ENCODE data around the gene KIF12. TPM values are rescaled to one million over a fixed set of nuclear protein-coding genes. Genes with fewer than 3 reads are reported as not detected.
"Not testable (repeated sequence)": the region's sequence is repeated elsewhere in the genome, so short reads cannot be mapped to it uniquely, and the experiment has no call there.

KIF12 gene
- total RNA-seq, 2 experiments from 2014 or later = not detected

- no peak for DNase-seq
- no peaks in the 10 kb centered on the region for H3K9me3 Mint-ChIP-seq
- no peaks in the 10 kb centered on the region for H3K36me3 Mint-ChIP-seq (ENCODE audit: low read depth)
- no peaks in the 10 kb centered on the region for H3K27me3 Mint-ChIP-seq
- intact Hi-C loops (cut with micrococcal nuclease) = no loop called here
- ChIA-PET POLR2A (no interaction called here), CTCF (interaction anchor here (1.1 kb wide), 1 partner anchor 156 kb away, joined by 4 read pairs; no protein-coding TSS in a partner anchor)
- H3K27ac Mint-ChIP-seq = no peak overlapping the region
- ATAC-seq = no peak
- H3K4me3 Mint-ChIP-seq = no peak overlapping the region
- no peaks in the 10 kb centered on the region for H3K4me1 Mint-ChIP-seq (ENCODE audit: low read depth)
- no peak for TF ChIP-seq CTCF (IDR thresholded peaks at IDR 0.05)
Observed at GRCh38 chr9:114134827-114135396, 35.8 kb upstream of the KIF12 start.

DNA sequence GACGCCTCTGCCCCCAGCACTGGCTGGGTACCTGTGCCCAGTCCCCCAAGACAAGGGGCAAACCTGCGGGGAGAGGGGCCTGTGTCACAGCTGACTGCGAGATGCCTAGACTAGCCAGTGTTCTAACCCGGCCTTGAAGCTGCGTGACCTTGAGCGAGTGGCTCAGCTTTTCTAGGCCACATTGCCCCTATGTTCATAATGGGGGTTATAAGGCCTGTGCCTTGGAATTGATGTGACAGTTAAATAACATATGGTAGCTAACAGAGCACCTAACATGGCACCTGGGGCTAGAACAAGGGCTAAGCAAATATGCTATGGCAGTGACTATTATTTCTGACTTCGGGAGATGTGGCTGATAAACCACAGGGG lies 33.4 kb upstream of the KIF12 start:
- Mint-ChIP-seq H3K27me3 (no peaks in the 10 kb centered on the region), H3K27ac (no peak overlapping the region), H3K4me1 (ENCODE audit: low read depth) (no peaks in the 10 kb centered on the region), H3K4me3 (no peak overlapping the region), H3K9me3 (no peaks in the 10 kb centered on the region), H3K36me3 (ENCODE audit: low read depth) (no peaks in the 10 kb centered on the region)
- ChIA-PET POLR2A (no interaction called here), CTCF (interaction anchor here (1.4 kb wide), 1 partner anchor 23 kb away, joined by 3 read pairs; the partner anchor contains the start of gene COL27A1)
- ATAC-seq = no peak
- TF ChIP-seq CTCF (IDR thresholded peaks at IDR 0.05) = no peak
- no peak for DNase-seq
- intact Hi-C loops (cut with micrococcal nuclease) = no loop called here

- ChIA-PET POLR2A (no interaction called here), CTCF (interaction anchor here (1.4 kb wide), 1 partner anchor 23 kb away, joined by 3 read pairs; the partner anchor contains the start of gene COL27A1)
- H3K27me3 Mint-ChIP-seq = peaks cover 3% of the 10 kb centered on the region
- H3K36me3 Mint-ChIP-seq (ENCODE audit: low read depth) = no peaks in the 10 kb centered on the region
- no peak overlapping the region for H3K4me3 Mint-ChIP-seq
- no peaks in the 10 kb centered on the region for H3K4me1 Mint-ChIP-seq (ENCODE audit: low read depth)
- ATAC-seq (no peak), DNase-seq (no peak)
- TF ChIP-seq CTCF (IDR thresholded peaks at IDR 0.05) = no peak
- H3K9me3 Mint-ChIP-seq = peaks cover 3% of the 10 kb centered on the region
- H3K27ac Mint-ChIP-seq = no peak overlapping the region
- intact Hi-C loops (cut with micrococcal nuclease) = no loop called here
Observed at GRCh38 chr9:114131808-114132549, 32.9 kb upstream of the KIF12 start.

GRCh38 chr9:114130624-114131277 lies 31.7 kb upstream of the KIF12 start:
- no peak overlapping the region for H3K27ac Mint-ChIP-seq
- H3K9me3 Mint-ChIP-seq = peaks cover 3% of the 10 kb centered on the region
- DNase-seq = no peak
- peaks cover 3% of the 10 kb centered on the region for H3K27me3 Mint-ChIP-seq
- CTCF ChIA-PET = no interaction called here
- no peak overlapping the region for H3K4me3 Mint-ChIP-seq
- no peaks in the 10 kb centered on the region for H3K4me1 Mint-ChIP-seq (ENCODE audit: low read depth)
- TF ChIP-seq CTCF (IDR thresholded peaks at IDR 0.05) = no peak
- intact Hi-C loops (cut with micrococcal nuclease) = no loop called here
- POLR2A ChIA-PET = no interaction called here
- no peaks in the 10 kb centered on the region for H3K36me3 Mint-ChIP-seq (ENCODE audit: low read depth)
- ATAC-seq = no peak

- DNase-seq = no peak
- H3K4me3 Mint-ChIP-seq = no peak overlapping the region
- no peak overlapping the region for H3K27ac Mint-ChIP-seq
- no peaks in the 10 kb centered on the region for H3K4me1 Mint-ChIP-seq (ENCODE audit: low read depth)
- ChIA-PET CTCF (interaction anchor here (3.1 kb wide), 1 partner anchor 22 kb away, joined by 10 read pairs; no protein-coding TSS in a partner anchor), POLR2A (no interaction called here)
- TF ChIP-seq CTCF (IDR thresholded peaks at IDR 0.05) = no peak
- no peak for ATAC-seq
- peaks cover 3% of the 10 kb centered on the region for H3K9me3 Mint-ChIP-seq
- intact Hi-C loops (cut with micrococcal nuclease) = no loop called here
- no peaks in the 10 kb centered on the region for H3K36me3 Mint-ChIP-seq (ENCODE audit: low read depth)
- H3K27me3 Mint-ChIP-seq = peaks cover 3% of the 10 kb centered on the region
Observed at GRCh38 chr9:114130141-114130540, 31.0 kb upstream of the KIF12 start.

- H3K27ac Mint-ChIP-seq; H3K27me3 Mint-ChIP-seq; POLR2A ChIA-PET; H3K36me3 Mint-ChIP-seq (ENCODE audit: low read depth); DNase-seq; intact Hi-C loops (cut with micrococcal nuclease); H3K9me3 Mint-ChIP-seq; H3K4me1 Mint-ChIP-seq (ENCODE audit: low read depth); ATAC-seq; H3K4me3 Mint-ChIP-seq: not testable (repeated sequence)
- CTCF ChIA-PET = interaction anchor here (1.3 to 3.1 kb wide), 2 partner anchors 21 to 46 kb away, joined by 5 to 10 read pairs; no protein-coding TSS in a partner anchor
Observed at GRCh38 chr9:114128759-114129158, 29.7 kb upstream of the KIF12 start.
